HG03354 (cell line): ENCODE data around the gene OR52A1.

Experiments
- ATAC-seq: cut with Tn5 transposase; IDR thresholded peaks from one replicate; pipeline ENCODE4 v1.9.1; 2021; ENCODE audit warnings: mild to moderate bottlenecking; ENCODE audit not compliant: unreplicated experiment, poor library complexity, severe bottlenecking

Gene OR52A1

GRCh38 chr11:5137014-5137413 is 17.5 kb downstream of the OR52A1 start:
- no peak for ATAC-seq

GRCh38 chr11:5136261-5136660 is 18.3 kb downstream of the OR52A1 start:
- ATAC-seq, result no peak

- no peak for ATAC-seq
Observed at GRCh38 chr11:5131584-5132335, 22.8 kb downstream of the OR52A1 start.

GRCh38 chr11:5129457-5129877 is 25.1 kb downstream of the OR52A1 start:
- no peak for ATAC-seq

- ATAC-seq, result no peak
Observed at GRCh38 chr11:5124891-5125620, 29.5 kb downstream of the OR52A1 start.

DNA sequence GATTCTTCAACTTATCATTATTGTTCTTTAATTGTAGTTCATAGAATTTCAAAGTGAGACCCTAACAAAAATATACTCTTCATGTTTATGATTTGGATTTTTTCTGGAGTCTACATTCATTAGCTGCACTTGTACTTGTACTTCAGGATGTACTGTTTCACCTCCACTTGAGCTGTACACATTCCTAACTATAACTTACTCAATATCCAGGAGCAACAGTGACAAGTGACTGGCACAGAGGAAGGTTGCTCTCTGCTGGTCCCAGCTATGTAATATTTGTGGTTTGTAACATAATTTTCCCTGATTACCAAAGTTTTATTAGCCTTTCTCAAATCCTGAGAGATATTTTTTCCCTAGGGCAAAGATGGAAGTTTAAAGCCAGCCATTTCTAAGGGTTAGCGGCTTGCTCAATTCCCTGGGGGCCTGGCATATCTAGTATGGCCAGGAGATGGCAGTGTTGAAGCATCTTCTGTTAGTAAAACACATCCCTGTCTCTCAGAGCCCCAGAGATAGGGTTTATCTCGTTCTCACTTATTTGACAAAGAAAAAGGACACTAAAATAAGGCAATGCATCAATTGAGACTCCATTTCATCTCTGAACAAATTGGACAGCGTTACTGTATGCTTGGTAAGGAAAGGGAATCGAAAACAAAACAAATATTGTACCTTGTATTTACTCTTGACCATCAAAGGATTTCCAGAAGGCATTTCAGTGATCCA is 30.6 kb downstream of the OR52A1 start:
- peak; percentile 97 for ATAC-seq

DNA sequence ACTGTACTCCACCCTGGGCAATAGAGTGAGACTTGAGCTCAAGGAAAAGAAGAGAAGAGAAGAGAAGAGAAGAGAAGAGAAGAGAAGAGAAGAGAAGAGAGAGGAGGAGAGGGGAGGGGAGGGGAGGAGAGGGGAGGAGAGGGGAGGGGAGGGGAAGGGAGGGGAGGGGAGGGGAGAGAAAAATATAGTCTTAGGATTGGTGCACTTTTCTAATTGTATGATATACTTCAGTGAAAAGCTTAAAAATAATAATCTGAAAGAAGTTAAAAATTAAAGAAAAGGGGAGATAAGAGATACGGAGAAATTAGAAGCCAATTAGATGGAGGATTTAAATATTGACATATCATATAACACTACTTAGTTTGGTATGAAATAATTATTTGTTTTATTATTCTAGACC is 35.7 kb downstream of the OR52A1 start:
- ATAC-seq, result no peak

- ATAC-seq, result no peak
Observed at GRCh38 chr11:5117588-5117987, 37.0 kb downstream of the OR52A1 start.

- no peak for ATAC-seq
Observed at GRCh38 chr11:5115339-5115738, 39.2 kb downstream of the OR52A1 start.

DNA sequence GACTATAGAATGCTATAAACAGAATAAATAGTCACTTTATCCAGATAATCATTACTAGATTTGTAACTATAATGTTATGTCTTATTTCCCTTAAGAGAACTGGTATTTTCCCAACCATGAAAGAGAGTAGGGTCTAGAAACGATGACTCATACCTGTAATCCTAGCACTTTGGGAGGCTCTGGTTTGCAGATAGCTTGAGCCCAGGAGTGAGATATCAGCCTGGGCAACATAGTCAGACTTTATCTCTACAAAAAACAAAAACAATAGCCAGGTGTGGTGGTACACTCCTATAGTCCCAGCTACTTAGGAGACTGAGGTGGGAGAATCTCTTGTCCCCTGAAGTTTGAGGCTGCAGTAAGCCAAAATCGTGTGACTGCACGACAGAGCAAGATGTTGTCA is 47.3 kb downstream of the OR52A1 start:
- ATAC-seq, result no peak

- ATAC-seq, result no peak
Observed at GRCh38 chr11:5103066-5103465, 51.5 kb downstream of the OR52A1 start.

DNA sequence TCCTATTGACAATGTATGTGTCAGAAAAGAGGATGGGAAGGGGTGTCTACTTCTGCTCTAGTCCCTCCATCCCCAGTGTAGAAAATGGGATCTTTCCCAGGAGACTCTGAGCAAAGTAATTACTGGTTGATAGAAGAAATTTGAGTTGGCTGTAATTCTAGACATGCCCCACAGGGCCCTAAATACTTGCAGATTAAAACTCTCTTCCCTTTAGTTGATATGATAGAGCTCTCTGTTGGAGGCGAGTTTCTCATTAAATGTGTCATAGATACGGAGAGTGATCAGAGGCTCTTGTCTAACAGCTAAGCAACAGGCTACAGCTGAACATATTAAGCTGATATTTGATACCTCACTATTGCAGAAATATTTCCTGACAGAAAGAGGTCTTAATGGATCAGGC is 52.3 kb downstream of the OR52A1 start:
- no peak for ATAC-seq

DNA sequence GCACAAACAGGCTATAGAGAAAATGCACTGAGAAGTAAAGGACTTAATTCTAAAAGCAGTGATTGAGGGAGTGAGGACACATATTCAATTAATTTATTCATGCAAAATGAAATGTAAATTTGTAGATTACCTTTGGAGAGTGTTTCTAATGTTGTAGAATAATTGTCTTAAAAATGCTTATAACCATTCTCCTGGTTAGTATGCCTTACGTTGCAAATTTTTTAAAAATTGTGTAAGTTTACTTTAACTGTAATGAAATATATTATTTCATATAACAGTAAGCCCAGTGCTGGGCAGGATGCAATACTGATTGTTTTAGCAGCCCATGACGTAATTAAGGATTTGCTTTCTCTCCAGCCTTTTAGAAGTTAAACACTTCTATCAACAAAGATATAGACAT is 58.5 kb downstream of the OR52A1 start:
- no peak for ATAC-seq
